GM23338 (cell line): ENCODE results near the gene ZNF784. TPM values are rescaled to one million over a fixed set of nuclear protein-coding genes. Genes with fewer than 3 reads are reported as not detected.

Experiments
- ATAC-seq: fragments of 200-7000 bp; cut with Tn5 transposase; 3 replicates; pipeline ENCODE4 v1.9.1; 2020
- DNase-seq: peaks from one replicate; pipeline ENCODE4 v3.0.0-alpha.2; 2015; ENCODE audit warnings: low spot score
- H2AFZ ChIP-seq: fragments of 200-600 bp; sonication (generic); 2 replicates; pipeline ENCODE4 v1.8.0; 2016; ENCODE audit warnings: antibody characterized with exemption, mild to moderate bottlenecking, moderate library complexity
- H3F3A ChIP-seq: fragments of 200-600 bp; sonication (generic); replicated peaks from 2 replicates; pipeline ENCODE4 v1.8.0; 2017; ENCODE audit warnings: antibody characterized with exemption, mixed run types, low read depth
- H3K27ac ChIP-seq: fragments of 200-600 bp; sonication (generic); 2 replicates; pipeline ENCODE4 v1.6.1; 2016; ENCODE audit warnings: low read depth
- H3K27me3 ChIP-seq: fragments of 200-600 bp; sonication (generic); 2 replicates; pipeline ENCODE4 v1.8.0; 2016; ENCODE audit warnings: mild to moderate bottlenecking, mixed run types, moderate library complexity; ENCODE audit not compliant: insufficient read depth
- H3K36me3 ChIP-seq: fragments of 200-600 bp; sonication (generic); 2 replicates; pipeline ENCODE4 v1.8.0; 2016; ENCODE audit warnings: mild to moderate bottlenecking; ENCODE audit not compliant: insufficient read depth
- H3K4me1 ChIP-seq: fragments of 200-600 bp; sonication (generic); 2 replicates; pipeline ENCODE4 v1.8.0; 2016; ENCODE audit warnings: mild to moderate bottlenecking, moderate library complexity; ENCODE audit not compliant: insufficient read depth
- H3K4me2 ChIP-seq: fragments of 200-600 bp; sonication (generic); 2 replicates; pipeline ENCODE4 v1.7.1; 2017; ENCODE audit warnings: mixed run types
- H3K4me3 ChIP-seq: fragments of 200-600 bp; sonication (generic); 2 replicates; pipeline ENCODE4 v1.6.1; 2016; ENCODE audit warnings: mixed run types
- H3K79me2 ChIP-seq: fragments of 200-600 bp; sonication (generic); replicated peaks from 2 replicates; pipeline ENCODE4 v1.8.0; 2017; ENCODE audit warnings: mild to moderate bottlenecking; ENCODE audit not compliant: insufficient read depth
- H3K9me2 ChIP-seq: fragments of 200-600 bp; sonication (generic); 2 replicates; pipeline ENCODE4 v1.8.0; 2017; ENCODE audit not compliant: insufficient read depth
- H4K20me1 ChIP-seq: fragments of 200-600 bp; sonication (generic); replicated peaks from 2 replicates; pipeline ENCODE4 v1.8.0; 2017; ENCODE audit warnings: mild to moderate bottlenecking; ENCODE audit not compliant: insufficient read depth
- H3K27ac Mint-ChIP-seq: 2 replicates; pipeline ENCODE4 v1.8.0; 2020; ENCODE audit warnings: inconsistent platforms, mild to moderate bottlenecking, moderate library complexity, mixed read lengths
- H3K27me3 Mint-ChIP-seq: 3 replicates; pipeline ENCODE4 v1.8.0; 2022; ENCODE audit warnings: low read depth, mild to moderate bottlenecking, moderate library complexity, mixed read lengths, inconsistent platforms; ENCODE audit not compliant: insufficient read depth, poor library complexity
- H3K36me3 Mint-ChIP-seq: 3 replicates; pipeline ENCODE4 v1.8.0; 2021; ENCODE audit warnings: low read depth, mild to moderate bottlenecking, inconsistent platforms, moderate library complexity, mixed read lengths
- H3K4me1 Mint-ChIP-seq: 3 replicates; pipeline ENCODE4 v1.8.0; 2020; ENCODE audit warnings: mild to moderate bottlenecking, inconsistent platforms, mixed read lengths
- H3K4me3 Mint-ChIP-seq: 3 replicates; pipeline ENCODE4 v1.8.0; 2021; ENCODE audit warnings: moderate library complexity, mild to moderate bottlenecking, inconsistent platforms, mixed read lengths
- H3K9me3 Mint-ChIP-seq: 3 replicates; pipeline ENCODE4 v1.8.0; 2020; ENCODE audit warnings: moderate library complexity, mild to moderate bottlenecking, inconsistent platforms, mixed read lengths
- CREB1 ChIP-seq: fragments of 250-450 bp; sonication (Bioruptor Pico); IDR thresholded peaks from 2 replicates; pipeline ENCODE4 v1.5.0; 2020; ENCODE audit warnings: low read depth, mild to moderate bottlenecking, moderate library complexity
- CTCF ChIP-seq, 2 experiments: fragments of 200-600 bp in 1 of 2; sonication (generic) in 1 of 2; conservative IDR thresholded peaks; 2 replicates each; pipeline versions ENCODE4 v1.5.1 to v1.6.1; 2016 to 2017; ENCODE audit warnings: antibody characterized with exemption in 2 of 2, low read depth in 2 of 2, mild to moderate bottlenecking in 2 of 2, moderate library complexity in 1 of 2
- ETS1 ChIP-seq: IDR thresholded peaks from 2 replicates; pipeline ENCODE4 v1.6.1; 2016; ENCODE audit warnings: antibody characterized with exemption
- EZH2 ChIP-seq: fragments of 200-600 bp; sonication (generic); IDR thresholded peaks from one replicate; pipeline ENCODE4 v1.8.0; 2017; ENCODE audit warnings: antibody characterized with exemption, mild to moderate bottlenecking, low read depth; ENCODE audit not compliant: unreplicated experiment
- JUNB ChIP-seq: IDR thresholded peaks from one replicate; pipeline ENCODE4 v1.6.1; 2016; ENCODE audit warnings: antibody characterized with exemption; ENCODE audit not compliant: unreplicated experiment
- ZNF462 ChIP-seq: fragments of 250-450 bp; sonication (Bioruptor Pico); IDR thresholded peaks from 2 replicates; pipeline ENCODE4 v1.5.0; 2020; ENCODE audit warnings: mild to moderate bottlenecking, moderate library complexity
- polyA plus RNA-seq: library from polyadenylated mRNA; unstranded; fragments of >200 nt; fragmentation: Nextera tagmentation; extraction: Ambion mirVana; gene quantifications from 2 replicates; pipeline ENCODE4 v1.2.1, GENCODE V29; 2016
- total RNA-seq: library from RNA; depleted of rRNA; stranded (reverse); fragments of >200 nt; shearing (Covaris generic); gene quantifications from 2 replicates; pipeline ENCODE4 v1.2.3, GENCODE V29; 2014

Gene ZNF784
- total and polyA plus RNA-seq, 2 experiments from 2014 or later = 1.5 to 6.7 TPM

- H2AFZ ChIP-seq = no peak overlapping the region
- H3K4me3 ChIP-seq = no peak overlapping the region
- H3K27ac Mint-ChIP-seq = no peak overlapping the region
- H3K36me3 ChIP-seq = peaks cover 24% of the 10 kb centered on the region
- H3K4me2 ChIP-seq = no peak overlapping the region
- DNase-seq (no peak), ATAC-seq (no peak)
- H3K9me2 ChIP-seq = no peaks in the 10 kb centered on the region
- no peak overlapping the region for H3K4me3 Mint-ChIP-seq
- H3F3A ChIP-seq = peaks cover 38% of the 10 kb centered on the region
- H3K27me3 ChIP-seq = no peaks in the 10 kb centered on the region
- peaks cover 92% of the 10 kb centered on the region for H3K36me3 Mint-ChIP-seq
- TF ChIP-seq CTCF (conservative IDR thresholded peaks at IDR 0.05; ENCODE audit: low read depth in 2 of 2) (no peak), JUNB (no peak), EZH2 (no peak), ETS1 (no peak)
- peaks cover 78% of the 10 kb centered on the region for H3K79me2 ChIP-seq
- H3K27ac ChIP-seq = no peak overlapping the region
- H3K9me3 Mint-ChIP-seq = peaks cover 5% of the 10 kb centered on the region; the same call in 1 of the 3 replicates
- H3K27me3 Mint-ChIP-seq = peaks cover 40% of the 10 kb centered on the region
- peaks cover 20% of the 10 kb centered on the region for H3K4me1 ChIP-seq
- peaks cover 28% of the 10 kb centered on the region for H3K4me1 Mint-ChIP-seq
- peaks cover 39% of the 10 kb centered on the region for H4K20me1 ChIP-seq
Measured at GRCh38 chr19:55668603-55669348, 44.4 kb upstream of the ZNF784 start.

- no peak for DNase-seq
- peaks cover 12% of the 10 kb centered on the region for H3K4me1 ChIP-seq
- TF ChIP-seq JUNB = no peak
- TF ChIP-seq CTCF (conservative IDR thresholded peaks at IDR 0.05; ENCODE audit: low read depth in 2 of 2) = no peak
- TF ChIP-seq CREB1 (CRISPR knock-in tag) = no peak
- no peak for TF ChIP-seq ZNF462 (CRISPR knock-in tag)
Measured at GRCh38 chr19:55667958-55668357, 43.6 kb upstream of the ZNF784 start.

More at GRCh38 chr19:55667958-55668357, 43.6 kb upstream of the ZNF784 start:
- peaks cover 5% of the 10 kb centered on the region; the same call in 1 of the 3 replicates for H3K9me3 Mint-ChIP-seq
- Histone ChIP-seq H3F3A (peaks cover 30% of the 10 kb centered on the region), H3K9me2 (no peaks in the 10 kb centered on the region), H3K79me2 (peaks cover 78% of the 10 kb centered on the region), H4K20me1 (peaks cover 39% of the 10 kb centered on the region), H3K4me2 (no peak overlapping the region), H2AFZ (no peak overlapping the region), H3K4me3 (no peak overlapping the region), H3K36me3 (peaks cover 32% of the 10 kb centered on the region), H3K27me3 (no peaks in the 10 kb centered on the region), H3K27ac (peak overlapping the region; percentile 79; the same call in 1 of the 2 replicates)
- H3K27ac Mint-ChIP-seq = no peak overlapping the region; the same call in 1 of the 2 replicates
- H3K4me1 Mint-ChIP-seq = peaks cover 20% of the 10 kb centered on the region
- H3K36me3 Mint-ChIP-seq = peaks cover 92% of the 10 kb centered on the region
- H3K27me3 Mint-ChIP-seq = peaks cover 38% of the 10 kb centered on the region
- no peak for ATAC-seq
- no peak overlapping the region for H3K4me3 Mint-ChIP-seq
